SK-N-MC (cell line): ENCODE results near the gene F3.

ENCODE experiments used
- EZH2 ChIP-seq: fragments of 200-600 bp; sonication (generic); IDR thresholded peaks from one replicate; pipeline ENCODE4 v1.6.1; 2017; ENCODE audit warnings: antibody characterized with exemption
- POLR2AphosphoS5 ChIP-seq: IDR thresholded peaks from 2 replicates; pipeline ENCODE4 v1.6.1; 2012; ENCODE audit warnings: mild to moderate bottlenecking, low read depth, low read length, borderline replicate concordance

DNA sequence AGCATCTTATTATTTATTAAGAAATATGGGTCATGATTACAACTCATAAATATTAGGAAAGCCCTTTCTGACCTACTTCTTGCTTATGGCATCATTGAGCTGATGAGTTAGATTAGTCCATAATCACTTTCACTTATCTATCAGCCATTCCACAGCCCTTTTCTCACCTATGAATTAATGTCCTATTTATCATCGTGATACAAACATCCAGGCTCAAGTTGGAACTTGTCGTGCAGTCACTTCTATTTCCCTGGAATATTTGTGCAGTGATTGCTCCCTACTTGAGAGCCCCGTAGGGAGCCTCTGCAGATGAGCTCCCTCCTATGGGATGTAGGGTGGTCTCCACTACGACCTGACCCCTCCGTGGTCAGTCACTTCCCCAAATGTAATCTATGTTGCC, 8.1 kb upstream of the F3 start:
- TF ChIP-seq POLR2AphosphoS5 (no peak), EZH2 (no peak)
